ENCODE results near the gene NXF2B.
"Not testable (repeated sequence)": the region's sequence is repeated elsewhere in the genome, so short reads cannot be mapped to it uniquely, and the experiment has no call there.

DNA sequence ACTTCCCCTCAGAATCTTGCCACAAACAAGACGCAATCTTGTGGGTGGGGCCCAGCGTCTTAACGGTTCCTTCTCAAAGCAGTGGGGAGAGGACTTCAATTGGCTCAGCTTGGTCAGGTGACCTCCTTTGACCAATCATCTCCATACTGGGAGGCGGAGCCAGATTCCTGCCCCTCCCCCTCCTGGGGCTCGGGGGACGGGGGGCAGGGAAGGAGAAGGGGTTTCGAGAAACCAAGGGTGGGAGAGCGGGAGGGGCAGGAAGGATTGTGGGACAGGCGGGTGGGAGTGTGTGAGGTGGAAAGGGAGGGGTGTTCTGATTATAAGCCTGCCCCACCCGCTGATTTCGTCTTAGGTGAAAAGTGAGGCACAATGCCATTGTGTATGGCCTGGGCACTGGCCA is at the start of gene NXF2B:
- not testable (repeated sequence) for TF ChIP-seq EZH2 (IDR thresholded peaks at IDR 0.05; ENCODE audit: low read length, missing control alignments)
- TF ChIP-seq, protein P1, sequence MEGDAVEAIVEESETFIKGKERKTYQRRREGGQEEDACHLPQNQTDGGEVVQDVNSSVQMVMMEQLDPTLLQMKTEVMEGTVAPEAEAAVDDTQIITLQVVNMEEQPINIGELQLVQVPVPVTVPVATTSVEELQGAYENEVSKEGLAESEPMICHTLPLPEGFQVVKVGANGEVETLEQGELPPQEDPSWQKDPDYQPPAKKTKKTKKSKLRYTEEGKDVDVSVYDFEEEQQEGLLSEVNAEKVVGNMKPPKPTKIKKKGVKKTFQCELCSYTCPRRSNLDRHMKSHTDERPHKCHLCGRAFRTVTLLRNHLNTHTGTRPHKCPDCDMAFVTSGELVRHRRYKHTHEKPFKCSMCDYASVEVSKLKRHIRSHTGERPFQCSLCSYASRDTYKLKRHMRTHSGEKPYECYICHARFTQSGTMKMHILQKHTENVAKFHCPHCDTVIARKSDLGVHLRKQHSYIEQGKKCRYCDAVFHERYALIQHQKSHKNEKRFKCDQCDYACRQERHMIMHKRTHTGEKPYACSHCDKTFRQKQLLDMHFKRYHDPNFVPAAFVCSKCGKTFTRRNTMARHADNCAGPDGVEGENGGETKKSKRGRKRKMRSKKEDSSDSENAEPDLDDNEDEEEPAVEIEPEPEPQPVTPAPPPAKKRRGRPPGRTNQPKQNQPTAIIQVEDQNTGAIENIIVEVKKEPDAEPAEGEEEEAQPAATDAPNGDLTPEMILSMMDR (conservative IDR thresholded peaks at IDR 0.05 in 1 of 2, IDR thresholded peaks at IDR 0.05 in 1 of 2; ENCODE audit: low read depth in 1 of 2, low read length in 2 of 2) = not testable (repeated sequence)
